ENCODE measurements around the gene PPP1R12C. TPM values are rescaled to one million over a fixed set of nuclear protein-coding genes. Genes with fewer than 3 reads are reported as not detected.
"Not testable (repeated sequence)": the region's sequence is repeated elsewhere in the genome, so short reads cannot be mapped to it uniquely, and the experiment has no call there.

PPP1R12C gene
- total RNA-seq, 1 experiment from 2014 or later: 110 TPM

DNA sequence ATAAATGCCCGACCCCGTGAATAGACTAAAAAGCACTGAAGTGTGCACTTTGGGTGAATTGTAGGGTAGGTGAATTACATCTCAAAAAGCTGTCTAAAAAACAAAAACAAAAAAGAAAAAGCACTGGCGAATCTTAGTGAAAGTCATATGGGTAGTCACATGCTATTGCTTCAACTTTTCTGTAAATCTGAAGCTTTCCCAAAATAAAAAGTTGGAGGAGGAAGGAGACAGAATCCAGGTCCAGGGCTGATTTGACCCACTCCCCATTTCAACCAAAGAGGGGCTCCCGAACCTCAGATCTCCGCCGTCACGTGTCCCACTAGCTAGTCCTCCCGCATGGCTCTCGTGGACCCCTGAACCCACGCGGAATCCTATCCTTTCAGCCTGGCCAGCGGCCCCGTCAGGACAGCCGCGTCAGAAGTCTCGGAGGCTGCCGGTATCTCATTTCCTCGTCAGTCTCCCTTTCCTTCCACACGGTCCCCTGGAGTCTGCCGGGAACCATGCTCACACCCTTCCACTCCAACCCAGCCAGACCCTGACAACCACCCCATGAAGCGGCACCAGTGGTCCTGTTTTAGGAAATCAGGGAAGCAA, 6.1 kb downstream of the PPP1R12C start:
- DNase-seq: no peak
- Histone ChIP-seq H3K36me3 (ENCODE audit: low read depth) (no peaks in the 10 kb centered on the region; the same call in 1 of the 2 replicates), H3K9me3 (ENCODE audit: insufficient read depth, low read depth) (no peaks in the 10 kb centered on the region), H3F3A (ENCODE audit: insufficient read depth, low read depth) (no peaks in the 10 kb centered on the region; the same call in none of the 2 replicates), H3K79me2 (ENCODE audit: low read depth) (peaks cover 49% of the 10 kb centered on the region), H4K20me1 (ENCODE audit: insufficient read depth) (peaks cover 48% of the 10 kb centered on the region), H3K27me3 (ENCODE audit: insufficient read depth, low read depth) (no peaks in the 10 kb centered on the region), H3K27ac (no peak overlapping the region), H3K9me2 (ENCODE audit: insufficient read depth) (no peaks in the 10 kb centered on the region), H2AFZ (no peak overlapping the region), H3K4me1 (replicated peaks; ENCODE audit: insufficient read depth) (peaks cover 12% of the 10 kb centered on the region), H3K4me3 (no peak overlapping the region), H3K4me2 (no peak overlapping the region)
- TF ChIP-seq EZH2 (IDR thresholded peaks at IDR 0.05; ENCODE audit: low read depth): no peak
- TF ChIP-seq, protein P1, sequence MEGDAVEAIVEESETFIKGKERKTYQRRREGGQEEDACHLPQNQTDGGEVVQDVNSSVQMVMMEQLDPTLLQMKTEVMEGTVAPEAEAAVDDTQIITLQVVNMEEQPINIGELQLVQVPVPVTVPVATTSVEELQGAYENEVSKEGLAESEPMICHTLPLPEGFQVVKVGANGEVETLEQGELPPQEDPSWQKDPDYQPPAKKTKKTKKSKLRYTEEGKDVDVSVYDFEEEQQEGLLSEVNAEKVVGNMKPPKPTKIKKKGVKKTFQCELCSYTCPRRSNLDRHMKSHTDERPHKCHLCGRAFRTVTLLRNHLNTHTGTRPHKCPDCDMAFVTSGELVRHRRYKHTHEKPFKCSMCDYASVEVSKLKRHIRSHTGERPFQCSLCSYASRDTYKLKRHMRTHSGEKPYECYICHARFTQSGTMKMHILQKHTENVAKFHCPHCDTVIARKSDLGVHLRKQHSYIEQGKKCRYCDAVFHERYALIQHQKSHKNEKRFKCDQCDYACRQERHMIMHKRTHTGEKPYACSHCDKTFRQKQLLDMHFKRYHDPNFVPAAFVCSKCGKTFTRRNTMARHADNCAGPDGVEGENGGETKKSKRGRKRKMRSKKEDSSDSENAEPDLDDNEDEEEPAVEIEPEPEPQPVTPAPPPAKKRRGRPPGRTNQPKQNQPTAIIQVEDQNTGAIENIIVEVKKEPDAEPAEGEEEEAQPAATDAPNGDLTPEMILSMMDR (conservative IDR thresholded peaks at IDR 0.05): no peak
- POLR2A ChIA-PET (ENCODE audit: unreplicated experiment): no interaction called here
- BruUV-seq (replicated peaks): no TSS peak
- intact Hi-C loops (cut with micrococcal nuclease; ENCODE audit: unreplicated experiment): no loop called here
- CTCF ChIA-PET: no interaction called here

DNA sequence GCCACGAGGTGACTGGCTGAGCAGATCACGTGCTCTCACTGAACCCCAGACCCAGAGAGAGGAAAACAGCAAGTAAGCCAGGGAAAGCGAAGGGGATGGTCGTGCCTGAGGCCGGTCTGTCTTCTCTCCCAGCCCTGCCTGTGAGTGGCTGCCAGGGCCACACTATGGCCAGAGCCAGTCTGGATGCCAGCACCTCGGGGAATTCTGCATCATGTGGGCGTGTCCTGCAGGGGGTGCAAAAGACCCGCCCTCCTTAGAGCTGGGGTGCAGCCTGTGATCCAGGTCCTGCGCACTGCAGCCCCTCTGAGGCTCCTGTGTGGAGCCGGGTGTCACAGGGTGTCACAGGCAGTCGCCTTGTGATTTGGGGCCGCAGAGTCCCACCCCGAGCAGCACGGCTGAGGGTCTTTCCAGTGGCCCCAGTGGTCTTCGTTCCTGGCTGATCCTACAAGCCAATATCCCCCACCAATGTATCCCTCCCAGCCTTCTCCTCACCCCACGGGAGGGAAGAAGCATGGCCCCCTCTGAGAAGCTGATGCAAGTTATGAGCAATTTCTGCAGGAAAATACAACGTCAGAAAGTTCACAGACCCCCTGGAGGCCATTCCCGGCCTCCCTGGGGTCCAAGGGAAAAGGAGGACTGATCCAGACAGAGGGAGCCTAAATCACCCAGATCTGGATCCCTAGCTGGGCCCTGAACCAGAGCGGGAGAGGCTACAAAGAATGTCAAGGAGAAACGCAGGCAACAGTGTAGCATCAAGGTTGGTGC, 7.7 kb downstream of the PPP1R12C start:
- ChIA-PET POLR2A (ENCODE audit: unreplicated experiment) (no interaction called here), CTCF (interaction anchor here (0.6 kb wide), 1 partner anchor 21 kb away, joined by 3 read pairs; no protein-coding TSS in a partner anchor)
- Histone ChIP-seq H3K27me3 (ENCODE audit: insufficient read depth, low read depth) (no peaks in the 10 kb centered on the region), H3K36me3 (ENCODE audit: low read depth) (no peaks in the 10 kb centered on the region; the same call in 1 of the 2 replicates), H3K4me1 (replicated peaks; ENCODE audit: insufficient read depth) (no peaks in the 10 kb centered on the region), H3K9me2 (ENCODE audit: insufficient read depth) (no peaks in the 10 kb centered on the region), H3K79me2 (ENCODE audit: low read depth) (peaks cover 33% of the 10 kb centered on the region), H3K9me3 (ENCODE audit: insufficient read depth, low read depth) (no peaks in the 10 kb centered on the region), H4K20me1 (ENCODE audit: insufficient read depth) (peaks cover 33% of the 10 kb centered on the region), H3K4me3 (no peak overlapping the region), H2AFZ (no peak overlapping the region), H3F3A (ENCODE audit: insufficient read depth, low read depth) (no peaks in the 10 kb centered on the region; the same call in 1 of the 2 replicates), H3K4me2 (no peak overlapping the region), H3K27ac (no peak overlapping the region)
- no TSS peak for BruUV-seq (replicated peaks)
- no peak for TF ChIP-seq EZH2 (IDR thresholded peaks at IDR 0.05; ENCODE audit: low read depth)
- TF ChIP-seq, protein P1 (conservative IDR thresholded peaks at IDR 0.05): no peak
- no peak for DNase-seq
- intact Hi-C loops (cut with micrococcal nuclease; ENCODE audit: unreplicated experiment): no loop called here

DNA sequence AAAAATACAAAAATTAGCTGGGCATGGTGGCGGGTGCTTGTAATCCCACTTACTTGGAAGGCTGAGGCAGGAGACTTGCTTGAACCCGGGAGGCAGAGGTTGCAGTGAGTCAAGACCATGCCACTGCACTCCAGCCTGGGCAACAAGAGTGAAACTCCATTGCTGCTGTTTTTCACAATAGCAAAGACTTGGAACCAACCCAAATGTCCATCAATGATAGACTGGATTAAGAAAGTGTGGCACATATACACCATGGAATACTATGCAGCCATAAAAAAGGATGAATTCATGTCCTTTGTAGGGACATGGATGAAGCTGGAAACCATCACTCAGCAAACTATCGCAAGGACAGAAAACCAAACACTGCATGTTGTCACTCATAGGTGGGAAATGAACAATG, 10.2 kb downstream of the PPP1R12C start:
- POLR2A ChIA-PET (ENCODE audit: unreplicated experiment); H3F3A ChIP-seq (ENCODE audit: insufficient read depth, low read depth); BruUV-seq (replicated peaks); H3K79me2 ChIP-seq (ENCODE audit: low read depth); DNase-seq; H2AFZ ChIP-seq; H3K4me3 ChIP-seq; H3K9me3 ChIP-seq (ENCODE audit: insufficient read depth, low read depth); H3K4me2 ChIP-seq; H3K9me2 ChIP-seq (ENCODE audit: insufficient read depth); intact Hi-C loops (cut with micrococcal nuclease; ENCODE audit: unreplicated experiment); CTCF ChIA-PET; H3K27me3 ChIP-seq (ENCODE audit: insufficient read depth, low read depth); H3K27ac ChIP-seq; H3K4me1 ChIP-seq (replicated peaks; ENCODE audit: insufficient read depth): not testable (repeated sequence)
- Histone ChIP-seq H4K20me1 (ENCODE audit: insufficient read depth) (peaks cover 10% of the 10 kb centered on the region), H3K36me3 (ENCODE audit: low read depth) (peaks cover 12% of the 10 kb centered on the region)

Measured in PC-9 (cell line).